ENCODE results near the gene KLHL17. TPM values are rescaled to one million over a fixed set of nuclear protein-coding genes. Genes with fewer than 3 reads are reported as not detected.

The KLHL17 gene
- total and polyA plus RNA-seq, 9 of the 15 experiments (the other 6 are each of a cell fraction or from before 2014, with no cell fraction given), result 0.14 to 84.8 (median 13.0) TPM

DNA sequence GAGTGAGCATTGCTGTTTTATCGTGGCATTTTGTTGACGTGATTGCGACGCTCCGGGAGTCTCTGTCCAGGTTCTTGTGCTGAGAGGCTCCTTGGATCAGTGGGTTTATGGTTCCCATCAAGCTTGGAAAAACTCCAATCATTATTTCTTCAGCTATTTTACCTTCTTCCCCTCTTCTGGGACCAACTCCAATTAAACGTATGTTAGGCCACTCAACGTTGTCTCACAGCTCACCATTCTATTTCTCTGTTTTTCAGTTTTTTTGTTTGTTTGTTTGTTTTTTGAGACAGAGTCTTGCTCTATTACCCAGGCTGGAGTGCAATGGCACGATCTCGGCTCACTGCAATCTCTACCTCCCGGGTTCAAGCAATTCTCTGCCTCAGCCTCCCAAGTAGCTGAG lies 31.5 kb downstream of the KLHL17 start:
- 0 out of 2 replicates have a peak, but pooled peaks cover 3% of the 10 kb centered on the region for H4K20me1 ChIP-seq (replicated peaks; ENCODE audit: control insufficient read depth, insufficient read depth, low read length)
- 57% methylated on average over 10 of the region's 10 CpGs for WGBS (ENCODE audit: insufficient coverage, low coverage, missing lambda C conversion rate)
- POLR2A ChIA-PET, result no interaction called here
- H3K27me3 ChIP-seq (ENCODE audit: control insufficient read depth in 2 of 2, insufficient read depth in 2 of 2, low read length in 2 of 2), result peaks cover 11 to 18% of the 10 kb centered on the region in 2 experiments; a peak in 4 of 5 replicates
- no peak overlapping the region for H2AFZ ChIP-seq (ENCODE audit: low read depth, low read length)
- no peak for FAIRE-seq
- TF ChIP-seq, protein P1, sequence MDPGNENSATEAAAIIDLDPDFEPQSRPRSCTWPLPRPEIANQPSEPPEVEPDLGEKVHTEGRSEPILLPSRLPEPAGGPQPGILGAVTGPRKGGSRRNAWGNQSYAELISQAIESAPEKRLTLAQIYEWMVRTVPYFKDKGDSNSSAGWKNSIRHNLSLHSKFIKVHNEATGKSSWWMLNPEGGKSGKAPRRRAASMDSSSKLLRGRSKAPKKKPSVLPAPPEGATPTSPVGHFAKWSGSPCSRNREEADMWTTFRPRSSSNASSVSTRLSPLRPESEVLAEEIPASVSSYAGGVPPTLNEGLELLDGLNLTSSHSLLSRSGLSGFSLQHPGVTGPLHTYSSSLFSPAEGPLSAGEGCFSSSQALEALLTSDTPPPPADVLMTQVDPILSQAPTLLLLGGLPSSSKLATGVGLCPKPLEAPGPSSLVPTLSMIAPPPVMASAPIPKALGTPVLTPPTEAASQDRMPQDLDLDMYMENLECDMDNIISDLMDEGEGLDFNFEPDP (CRISPR knock-in tag; IDR thresholded peaks at IDR 0.05), result no peak
- TF ChIP-seq CC2D1A (IDR thresholded peaks at IDR 0.05), result no peak
- TF ChIP-seq BRD4 (IDR thresholded peaks at IDR 0.05), result no peak
- TF ChIP-seq ZNF77 (CRISPR knock-in tag; IDR thresholded peaks at IDR 0.05), result no peak
- no peak for TF ChIP-seq ASH1L (IDR thresholded peaks at IDR 0.05; ENCODE audit: borderline replicate concordance, low read depth, partially characterized antibody)
- TF ChIP-seq, protein P2, sequence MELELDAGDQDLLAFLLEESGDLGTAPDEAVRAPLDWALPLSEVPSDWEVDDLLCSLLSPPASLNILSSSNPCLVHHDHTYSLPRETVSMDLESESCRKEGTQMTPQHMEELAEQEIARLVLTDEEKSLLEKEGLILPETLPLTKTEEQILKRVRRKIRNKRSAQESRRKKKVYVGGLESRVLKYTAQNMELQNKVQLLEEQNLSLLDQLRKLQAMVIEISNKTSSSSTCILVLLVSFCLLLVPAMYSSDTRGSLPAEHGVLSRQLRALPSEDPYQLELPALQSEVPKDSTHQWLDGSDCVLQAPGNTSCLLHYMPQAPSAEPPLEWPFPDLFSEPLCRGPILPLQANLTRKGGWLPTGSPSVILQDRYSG (tag; conservative IDR thresholded peaks at IDR 0.05; ENCODE audit: low read depth), result no peak
- no peak for TF ChIP-seq SUPT5H (IDR thresholded peaks at IDR 0.05)
- TF ChIP-seq, protein P3, sequence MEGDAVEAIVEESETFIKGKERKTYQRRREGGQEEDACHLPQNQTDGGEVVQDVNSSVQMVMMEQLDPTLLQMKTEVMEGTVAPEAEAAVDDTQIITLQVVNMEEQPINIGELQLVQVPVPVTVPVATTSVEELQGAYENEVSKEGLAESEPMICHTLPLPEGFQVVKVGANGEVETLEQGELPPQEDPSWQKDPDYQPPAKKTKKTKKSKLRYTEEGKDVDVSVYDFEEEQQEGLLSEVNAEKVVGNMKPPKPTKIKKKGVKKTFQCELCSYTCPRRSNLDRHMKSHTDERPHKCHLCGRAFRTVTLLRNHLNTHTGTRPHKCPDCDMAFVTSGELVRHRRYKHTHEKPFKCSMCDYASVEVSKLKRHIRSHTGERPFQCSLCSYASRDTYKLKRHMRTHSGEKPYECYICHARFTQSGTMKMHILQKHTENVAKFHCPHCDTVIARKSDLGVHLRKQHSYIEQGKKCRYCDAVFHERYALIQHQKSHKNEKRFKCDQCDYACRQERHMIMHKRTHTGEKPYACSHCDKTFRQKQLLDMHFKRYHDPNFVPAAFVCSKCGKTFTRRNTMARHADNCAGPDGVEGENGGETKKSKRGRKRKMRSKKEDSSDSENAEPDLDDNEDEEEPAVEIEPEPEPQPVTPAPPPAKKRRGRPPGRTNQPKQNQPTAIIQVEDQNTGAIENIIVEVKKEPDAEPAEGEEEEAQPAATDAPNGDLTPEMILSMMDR (IDR thresholded peaks at IDR 0.05 in 2 of 3, conservative IDR thresholded peaks at IDR 0.05 in 1 of 3; ENCODE audit: insufficient read depth in 2 of 3, low read depth in 1 of 3, low read length in 3 of 3), result no peak
- TF ChIP-seq ZFP30 (CRISPR knock-in tag; IDR thresholded peaks at IDR 0.05; ENCODE audit: borderline replicate concordance), result no peak
- no peak for TF ChIP-seq CREB1 (IDR thresholded peaks at IDR 0.05)
- TF ChIP-seq CREB1 (CRISPR knock-in tag; IDR thresholded peaks at IDR 0.05), result no peak
- peaks cover 0 to 19% of the 10 kb centered on the region in 2 experiments; a peak in 2 of 5 replicates for H3K4me1 ChIP-seq (replicated peaks in 1 of 2; ENCODE audit: control insufficient read depth in 2 of 2, insufficient read depth in 2 of 2, low read length in 2 of 2)
- no peaks in the 10 kb centered on the region for H3K36me3 ChIP-seq (ENCODE audit: control insufficient read depth, insufficient read depth, low read length)
- intact Hi-C loops (cut with micrococcal nuclease) (no loop called here), in situ Hi-C loops (cut with MboI) (no loop called here)
- DNase-seq (ENCODE audit: extremely low read depth in 1 of 4, low spot score in 3 of 4), result no peak
- H3K9me3 ChIP-seq (replicated peaks; ENCODE audit: control insufficient read depth, insufficient read depth, low read depth, low read length), result no peaks in the 10 kb centered on the region
- no peak overlapping the region for H3K4me3 ChIP-seq
- no peak for ATAC-seq
- no peaks in the 10 kb centered on the region for H3K9me1 ChIP-seq (ENCODE audit: control insufficient read depth, insufficient read depth, low read length)
- CTCF ChIA-PET (ENCODE audit: low intra/inter-chr PET ratio), result no interaction called here
- no peaks in the 10 kb centered on the region for H3K79me2 ChIP-seq (ENCODE audit: control insufficient read depth, insufficient read depth, low read length)
- no peak overlapping the region for H3K27ac ChIP-seq (ENCODE audit: extremely low read depth, low read depth, low read length)
- H3K9ac ChIP-seq (ENCODE audit: insufficient read depth in 1 of 2, low read depth in 2 of 2, low read length in 2 of 2), result no peak overlapping the region
- no peak overlapping the region for H3K4me2 ChIP-seq (ENCODE audit: insufficient read depth, low read length)
- no TSS peak for BruUV-seq (replicated peaks)
